Fibroblast of the aortic adventitia (primary cell): Measurements from ENCODE around the gene PROX1. TPM values are rescaled to one million over a fixed set of nuclear protein-coding genes. Genes with fewer than 3 reads are reported as not detected.

ENCODE experiments used
- DNase-seq: peaks from one replicate; pipeline ENCODE4 v3.0.0-alpha.2; 2010; ENCODE audit warnings: low read depth
- H3K4me3 ChIP-seq: 2 replicates; pipeline ENCODE4 v1.5.1; 2011; ENCODE audit warnings: low read depth, mild to moderate bottlenecking, control low read depth, low read length, moderate library complexity
- CTCF ChIP-seq: IDR thresholded peaks from 2 replicates; pipeline ENCODE4 v1.5.1; 2011; ENCODE audit warnings: mild to moderate bottlenecking, low read length, control low read depth, inconsistent platforms; ENCODE audit not compliant: insufficient read depth
- total RNA-seq: library from RNA; depleted of rRNA; stranded (reverse); fragments of >200 nt; gene quantifications from 2 replicates; pipeline ENCODE4 v1.2.3, GENCODE V29; 2012; ENCODE audit warnings: low replicate concordance

Gene PROX1
- total RNA-seq, 1 donor, result 0.36 TPM

- no peak for DNase-seq
- TF ChIP-seq CTCF, result no peak
- no peak overlapping the region for H3K4me3 ChIP-seq
Observed at GRCh38 chr1:213984387-213985208, 3.2 kb upstream of the PROX1 start.

GRCh38 chr1:213985209-213986019 is 2.4 kb upstream of the PROX1 start:
- no peak for DNase-seq
- H3K4me3 ChIP-seq, result no peak overlapping the region
- no peak for TF ChIP-seq CTCF

GRCh38 chr1:213986020-213986924 is 1.5 kb upstream of the PROX1 start:
- no peak overlapping the region for H3K4me3 ChIP-seq
- no peak for TF ChIP-seq CTCF
- no peak for DNase-seq

- peak overlapping the region; percentile 72 for H3K4me3 ChIP-seq
- no peak for TF ChIP-seq CTCF
- DNase-seq, result no peak
Observed at GRCh38 chr1:213986925-213987250, 885 bp upstream of the PROX1 start.

- H3K4me3 ChIP-seq, result peak overlapping the region; percentile 72
- no peak for TF ChIP-seq CTCF
- no peak for DNase-seq
Observed at GRCh38 chr1:213987422-213987926, 299 bp upstream of the PROX1 start.

GRCh38 chr1:213988507-213989001 is 781 bp downstream of the PROX1 start:
- H3K4me3 ChIP-seq, result peak overlapping the region; percentile 72
- TF ChIP-seq CTCF, result no peak
- peak; percentile 40 for DNase-seq
